Kidney glomerular epithelial cell (primary cell): ENCODE measurements around the gene ABCA7.
A peak's percentile ranks its signal among the peaks of the same experiment; 100 is the strongest.

Source experiments
- DNase-seq: peaks from one replicate; lab custom pipeline; 2025; lab: John Stamatoyannopoulos, UW

Gene ABCA7

DNA sequence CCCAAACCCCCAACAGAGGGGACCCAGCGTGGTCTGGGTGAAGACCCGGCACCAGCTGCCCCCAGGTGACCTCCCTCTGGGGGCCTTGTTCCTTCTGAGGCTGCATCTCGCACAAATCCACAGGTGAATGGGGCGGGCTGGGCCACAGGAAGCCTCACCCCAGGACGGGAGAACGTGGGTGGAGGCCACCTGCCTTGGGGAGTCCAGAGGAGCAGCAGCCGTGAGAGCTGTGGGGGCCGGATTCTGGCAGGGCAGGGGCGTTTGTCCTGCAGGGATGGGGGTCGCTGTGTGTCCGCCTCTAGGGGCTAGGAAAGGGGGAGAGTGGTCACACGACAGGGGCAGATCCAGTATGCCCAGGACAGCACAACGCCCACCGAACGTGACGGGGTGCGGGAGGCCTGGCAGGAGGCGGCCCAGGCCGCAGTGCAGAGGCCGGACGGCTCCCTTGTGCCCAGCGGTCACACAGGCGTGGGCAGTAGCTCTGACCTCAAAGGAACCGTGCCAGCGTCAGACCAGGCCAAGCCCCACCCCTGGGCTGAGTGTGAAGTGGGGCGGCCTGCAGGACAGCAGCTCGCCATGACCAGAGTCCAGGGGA, 48.6 kb downstream of the ABCA7 start:
- DNase-seq = no peak

GRCh38 chr19:1089126-1089771, 49.3 kb downstream of the ABCA7 start:
- DNase-seq = no peak

DNA sequence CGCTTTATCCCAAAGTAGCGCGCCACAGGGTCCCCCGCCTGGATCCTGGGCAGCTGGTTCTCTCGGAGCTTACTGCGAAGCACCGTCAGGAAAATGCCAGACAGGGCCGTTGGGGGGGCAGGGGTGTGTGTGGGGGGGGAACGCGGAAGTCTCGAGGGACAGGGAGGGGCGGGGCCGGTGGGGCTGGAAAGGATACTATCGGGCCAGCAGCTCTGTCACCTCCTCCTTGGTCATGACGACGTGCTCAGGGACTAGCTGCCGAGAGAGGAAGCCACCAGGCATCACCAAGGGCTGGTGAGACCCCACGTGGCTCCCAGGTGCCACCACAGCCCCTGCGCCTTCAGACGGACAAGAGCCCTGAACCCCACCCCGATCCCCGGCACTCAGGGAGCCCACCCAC, 50.0 kb downstream of the ABCA7 start:
- DNase-seq = no peak

DNA sequence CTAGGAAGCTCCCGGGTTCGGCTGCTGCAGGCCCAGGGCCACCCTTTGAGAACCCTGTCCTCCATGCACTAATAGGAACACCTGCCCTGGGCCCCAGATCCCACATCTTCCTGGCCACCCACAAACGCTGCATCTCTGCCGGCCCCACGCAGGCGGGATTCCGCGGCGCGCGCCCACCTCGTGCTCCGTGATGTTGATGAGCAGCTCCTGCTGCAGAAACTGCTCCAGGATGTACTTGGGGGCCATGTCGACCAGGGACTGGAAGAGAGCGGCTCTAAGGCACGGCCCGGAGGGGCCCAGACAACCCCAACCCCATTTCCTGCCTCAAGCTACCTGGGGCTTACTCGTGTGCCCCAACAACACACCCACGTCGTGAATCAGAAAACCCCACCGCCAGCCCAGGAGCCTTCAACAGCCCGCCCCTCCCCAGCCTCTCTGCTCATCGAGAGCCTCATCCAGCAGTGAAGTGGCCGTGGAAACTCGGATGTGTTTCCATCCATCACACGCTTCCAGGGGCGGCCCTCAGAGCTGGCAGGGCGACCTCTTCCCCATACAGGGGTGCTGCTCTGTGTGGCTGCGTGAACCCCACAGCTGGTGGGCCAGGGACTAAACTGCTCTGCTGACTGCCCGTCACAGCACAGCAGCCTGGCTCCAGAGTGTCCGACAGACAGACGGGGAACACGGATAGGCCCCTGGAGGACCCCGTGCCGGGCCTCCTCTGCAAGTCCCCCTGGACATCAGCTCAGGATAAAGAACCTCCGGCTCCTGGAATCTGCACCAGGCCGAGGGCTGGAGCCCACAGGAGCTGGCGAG, 51.0 kb downstream of the ABCA7 start:
- no peak for DNase-seq

GRCh38 chr19:1091544-1092175, 51.8 kb downstream of the ABCA7 start:
- no peak for DNase-seq

GRCh38 chr19:1093330-1093729, 53.4 kb downstream of the ABCA7 start:
- no peak for DNase-seq

DNA sequence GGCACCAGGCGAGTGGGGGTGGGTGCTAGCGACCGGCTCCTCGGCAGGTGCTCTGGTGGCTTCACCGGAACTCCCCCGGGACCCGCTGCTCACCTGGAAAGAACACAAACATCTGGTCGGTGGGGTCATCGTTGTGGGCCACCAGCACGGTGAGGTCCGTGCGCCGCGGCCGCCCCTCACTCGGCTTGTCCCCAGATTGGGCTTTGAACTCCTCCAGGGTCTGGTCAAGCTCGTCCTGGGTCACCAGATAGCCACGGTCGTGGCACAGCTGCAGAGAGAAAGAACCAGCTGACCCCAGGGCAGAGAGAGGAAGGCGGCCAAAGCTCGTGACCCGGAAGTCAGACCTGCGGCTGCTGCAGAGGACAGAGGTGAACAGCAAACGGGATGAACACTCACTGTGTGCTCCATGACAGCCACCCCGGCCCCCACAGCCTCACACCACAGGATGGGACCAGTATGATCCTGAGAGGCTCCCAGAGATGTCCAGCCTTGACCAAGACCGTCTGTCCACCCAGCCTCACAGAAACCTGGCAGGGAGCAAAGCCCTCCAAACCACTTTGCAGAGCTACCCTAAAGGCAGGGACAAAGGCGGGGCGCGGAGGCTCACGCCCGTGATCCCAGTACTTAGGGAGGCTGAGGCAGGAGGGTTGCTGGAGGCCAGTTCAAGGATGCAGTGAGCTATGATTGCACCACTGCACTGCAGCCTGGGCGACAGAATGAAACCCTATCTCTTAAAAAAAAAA, 54.1 kb downstream of the ABCA7 start:
- no peak for DNase-seq

DNA sequence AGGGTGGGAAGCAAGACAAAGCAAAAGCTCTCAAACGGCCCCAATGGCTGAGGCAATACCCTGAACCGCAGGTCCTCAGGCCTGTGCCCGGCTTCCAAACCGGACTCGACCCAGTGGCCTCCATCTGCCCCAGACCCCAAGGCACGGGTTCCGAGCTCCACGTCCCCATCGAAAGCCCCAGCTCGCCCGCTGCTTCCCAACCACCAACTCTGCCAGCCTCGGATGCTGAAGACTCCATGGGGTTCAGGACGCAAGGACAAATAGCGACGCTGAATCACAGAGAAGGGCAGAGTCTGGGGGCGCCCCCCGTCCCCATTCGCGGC, 54.7 kb downstream of the ABCA7 start:
- DNase-seq = no peak

DNA sequence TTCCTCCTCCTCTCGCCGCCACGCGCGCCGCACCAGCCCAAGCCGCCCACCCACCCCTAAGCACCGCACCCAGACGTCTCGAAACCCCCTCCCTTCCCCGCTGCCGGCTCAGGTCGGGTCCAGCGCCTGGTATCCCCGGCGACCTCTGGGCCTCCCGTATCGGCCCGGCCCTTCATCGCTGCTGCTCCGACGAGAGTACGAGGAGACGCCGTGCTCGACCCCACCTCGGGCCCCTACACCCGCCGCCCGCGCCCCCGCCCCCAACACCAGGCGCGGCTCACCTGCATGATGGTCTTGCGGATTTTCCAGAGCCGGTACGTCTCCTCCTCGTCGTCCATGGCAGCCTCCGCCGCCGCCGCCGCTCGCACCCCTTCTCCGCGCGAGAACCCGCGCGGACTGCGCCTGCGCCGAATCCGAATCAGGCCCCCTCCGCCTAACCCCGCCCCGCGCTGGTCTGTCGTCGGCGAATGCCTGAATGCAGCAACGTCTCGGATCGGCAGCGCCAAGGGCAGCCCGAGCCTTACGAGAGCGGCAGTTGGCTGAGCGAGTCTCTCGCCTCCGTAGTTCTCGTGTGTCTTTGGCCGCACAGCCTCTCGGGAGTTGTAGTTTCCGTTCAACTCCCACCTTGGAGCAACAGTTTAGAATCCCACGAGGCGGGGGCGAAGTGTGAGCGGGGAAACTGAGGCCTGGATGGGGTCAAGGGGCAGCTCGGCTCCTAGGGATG, 55.2 kb downstream of the ABCA7 start, which contains the start of gene POLR2E:
TSS of gene POLR2E (minus strand) at position 398 of the 724 bp plus-strand sequence. CDS start at position 338, 60 bp downstream.
- DNase-seq = peak; percentile 94

- no peak for DNase-seq
Measured at GRCh38 chr19:1097810-1098176, 57.9 kb downstream of the ABCA7 start.

GRCh38 chr19:1098177-1099051, 58.5 kb downstream of the ABCA7 start:
- DNase-seq = no peak

DNA sequence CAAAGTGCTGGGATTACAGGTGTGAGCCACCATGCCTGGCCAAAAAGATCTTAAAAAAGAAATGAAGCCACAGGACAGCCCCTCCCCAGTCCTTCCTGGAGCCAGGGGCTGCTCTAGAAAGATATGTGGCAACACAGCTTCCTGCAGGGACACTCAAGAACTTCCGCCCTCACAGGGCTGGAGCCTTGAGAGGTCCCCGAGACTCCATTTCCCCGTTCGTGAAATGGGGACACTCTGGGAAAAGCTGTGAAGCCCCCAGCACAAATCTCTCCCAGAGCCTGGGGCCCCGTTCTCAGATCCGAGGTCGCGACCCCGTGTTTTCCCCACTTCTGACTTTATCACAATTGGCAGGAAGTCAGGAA, 61.4 kb downstream of the ABCA7 start:
- no peak for DNase-seq

- peak; percentile 96 for DNase-seq
Measured at GRCh38 chr19:1102407-1103131, 62.7 kb downstream of the ABCA7 start.

DNA sequence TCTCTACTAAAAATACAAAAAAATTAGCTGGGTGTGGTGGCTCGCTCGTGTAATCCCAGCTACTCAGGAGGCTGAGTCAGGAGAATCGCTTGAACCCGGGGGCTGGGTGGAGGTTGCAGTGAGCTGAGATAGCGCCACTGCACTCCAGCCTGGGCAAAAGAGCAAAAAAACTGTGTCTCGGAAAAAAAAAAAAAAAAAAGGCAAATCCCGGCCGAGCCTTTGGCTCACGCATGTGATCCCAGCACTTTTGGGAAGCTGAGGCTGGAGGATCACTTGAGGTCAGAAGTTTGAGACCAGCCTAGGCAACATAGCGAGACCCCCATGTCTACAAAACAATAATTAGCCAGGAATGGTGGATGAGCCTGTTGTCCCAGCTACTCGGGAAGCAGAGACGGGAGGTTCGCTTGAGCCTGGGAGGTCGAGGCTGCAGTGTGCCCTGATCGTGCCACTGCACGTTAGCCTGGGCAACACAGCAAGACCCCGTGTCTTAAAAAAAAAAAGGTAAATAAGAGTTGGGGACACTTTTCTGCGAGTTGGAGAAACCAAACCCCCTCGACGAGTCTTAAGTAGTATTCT, 63.3 kb downstream of the ABCA7 start:
- DNase-seq = no peak

DNA sequence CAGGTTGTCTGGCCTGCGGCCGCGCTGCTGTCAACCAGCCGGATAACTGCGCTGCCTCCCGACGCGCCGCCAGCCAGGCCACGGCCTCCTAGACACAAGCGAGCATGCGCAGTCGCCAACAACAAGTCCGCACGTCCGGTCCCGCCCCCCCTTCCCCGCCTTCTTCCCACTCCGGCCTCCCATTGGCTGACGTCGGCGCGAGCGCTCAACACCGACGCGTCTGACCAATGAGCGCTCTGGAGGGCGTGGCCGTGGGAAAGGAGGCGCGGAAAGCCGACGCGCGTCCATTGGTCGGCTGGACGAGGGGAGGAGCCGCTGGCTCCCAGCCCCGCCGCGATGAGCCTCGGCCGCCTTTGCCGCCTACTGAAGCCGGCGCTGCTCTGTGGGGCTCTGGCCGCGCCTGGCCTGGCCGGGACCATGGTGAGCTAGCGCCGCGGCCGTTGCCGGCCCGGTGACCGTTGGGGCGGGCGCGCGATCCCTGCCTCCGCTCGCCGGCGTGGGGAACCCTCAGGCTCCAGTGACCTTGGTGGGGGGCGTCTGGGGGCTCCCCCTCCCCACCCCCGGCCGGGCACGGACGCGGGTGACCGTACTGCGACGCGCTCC, 63.9 kb downstream of the ABCA7 start, which contains the start of gene GPX4:
TSS of gene GPX4 (plus strand) at position 287 of the 603 bp plus-strand sequence. CDS start at position 337, 50 bp downstream.
- peak; percentile 98 for DNase-seq

DNA sequence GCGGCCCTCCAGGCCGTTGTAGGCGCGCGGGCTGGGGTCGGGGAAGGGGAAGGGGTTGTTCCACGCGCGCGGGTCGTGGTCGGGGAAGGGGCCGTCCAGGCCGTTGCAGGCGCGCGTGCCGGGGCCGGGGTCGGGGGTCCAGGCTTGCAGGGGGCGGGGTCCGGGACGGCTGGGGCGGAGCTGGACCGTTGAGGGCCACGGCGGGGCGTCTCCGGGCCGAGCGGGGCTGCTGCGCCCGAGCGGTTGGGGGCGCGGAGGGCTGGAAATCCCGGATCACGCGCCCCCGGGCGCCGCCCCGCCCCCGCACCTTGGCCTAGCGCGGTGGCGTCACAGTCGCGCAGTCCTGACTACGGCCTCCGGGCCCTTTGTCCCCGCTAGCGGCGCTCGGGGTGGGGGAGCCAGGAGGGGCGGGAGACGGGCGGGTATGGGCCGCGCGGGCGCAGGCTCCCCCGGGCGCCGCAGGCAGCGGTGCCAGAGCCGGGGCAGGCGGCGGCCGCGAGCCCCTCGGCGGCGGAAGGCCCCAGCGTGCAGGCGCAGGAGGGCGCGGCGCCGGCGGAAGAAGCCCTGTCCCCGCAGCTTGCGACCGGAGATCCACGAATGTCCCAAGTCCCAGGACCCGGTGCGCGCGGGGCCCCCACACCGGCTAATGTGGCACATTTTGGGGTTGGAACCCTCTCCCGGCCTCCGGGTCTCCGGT, 64.6 kb downstream of the ABCA7 start:
- peak; percentile 24 for DNase-seq

DNA sequence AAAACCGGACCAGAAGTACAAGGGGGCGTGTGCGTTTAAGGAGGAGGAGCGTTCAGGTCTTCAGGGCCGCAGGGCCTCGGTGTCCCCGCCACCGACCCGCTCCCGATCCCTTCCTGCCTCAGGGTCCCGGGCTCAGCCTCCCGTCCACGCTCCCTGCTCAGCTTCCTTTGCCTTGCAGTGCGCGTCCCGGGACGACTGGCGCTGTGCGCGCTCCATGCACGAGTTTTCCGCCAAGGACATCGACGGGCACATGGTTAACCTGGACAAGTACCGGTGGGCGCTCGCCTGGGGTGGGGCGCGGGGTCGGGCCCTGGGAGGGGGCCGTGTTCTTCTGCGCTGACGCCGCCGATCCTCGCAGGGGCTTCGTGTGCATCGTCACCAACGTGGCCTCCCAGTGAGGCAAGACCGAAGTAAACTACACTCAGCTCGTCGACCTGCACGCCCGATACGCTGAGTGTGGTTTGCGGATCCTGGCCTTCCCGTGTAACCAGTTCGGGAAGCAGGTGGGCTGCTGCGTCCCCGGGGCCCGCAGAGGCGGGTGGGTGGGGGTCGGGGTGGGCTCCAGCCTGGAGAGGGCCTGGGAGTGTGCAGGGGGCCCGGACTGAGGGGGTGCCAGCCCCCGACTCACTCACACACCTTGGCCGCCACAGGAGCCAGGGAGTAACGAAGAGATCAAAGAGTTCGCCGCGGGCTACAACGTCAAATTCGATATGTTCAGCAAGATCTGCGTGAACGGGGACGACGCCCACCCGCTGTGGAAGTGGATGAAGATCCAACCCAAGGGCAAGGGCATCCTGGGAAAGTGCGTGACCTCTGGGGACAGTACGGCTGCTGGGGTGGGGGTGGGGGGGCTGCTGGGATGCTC, 65.3 kb downstream of the ABCA7 start:
- no peak for DNase-seq
